C4-2B (cell line): ENCODE measurements around the gene PDGFA.

Experiments used
- ZFX ChIP-seq: fragments of 450-650 bp; IDR thresholded peaks from 2 replicates; pipeline ENCODE4 v1.6.1; 2017
- TF ChIP-seq, protein P1 (sequence below): fragments of 450-650 bp; conservative IDR thresholded peaks from 2 replicates; pipeline ENCODE4 v1.5.1; 2017; ENCODE audit warnings: mild to moderate bottlenecking

DNA sequence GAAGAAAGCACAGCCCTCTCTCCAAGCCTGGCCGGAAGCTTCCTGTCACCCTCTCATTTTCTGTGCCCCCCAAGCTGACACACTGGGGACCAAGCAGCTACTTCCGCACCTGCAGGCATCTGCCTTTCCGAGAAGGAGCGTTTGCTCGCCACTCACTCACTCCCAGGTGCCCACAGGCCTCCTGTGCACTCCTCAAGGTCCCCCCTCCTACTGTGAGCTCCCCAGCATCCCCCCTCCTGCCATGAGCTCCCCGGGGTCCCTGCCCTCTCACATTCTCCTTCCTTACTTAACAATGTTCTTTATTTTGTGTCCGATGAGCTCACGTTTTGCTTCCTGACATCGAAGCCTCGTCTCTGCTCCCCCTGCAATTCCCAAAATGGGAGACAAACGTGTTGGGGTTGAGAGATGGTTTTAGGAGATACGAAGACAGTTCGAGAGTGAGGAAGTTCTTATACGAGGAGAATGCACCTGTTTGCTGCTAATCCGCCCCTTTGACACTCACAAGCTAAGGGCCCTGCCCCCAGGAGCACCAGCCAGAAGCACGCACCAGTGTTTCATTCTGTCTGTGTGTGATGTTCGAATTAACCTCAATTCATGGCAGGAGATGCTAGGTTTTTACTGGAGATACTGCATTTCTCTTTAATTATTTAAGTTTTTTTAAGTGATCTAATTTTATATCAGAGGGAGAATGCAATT lies 70.2 kb downstream of the PDGFA start:
- TF ChIP-seq, protein P1, sequence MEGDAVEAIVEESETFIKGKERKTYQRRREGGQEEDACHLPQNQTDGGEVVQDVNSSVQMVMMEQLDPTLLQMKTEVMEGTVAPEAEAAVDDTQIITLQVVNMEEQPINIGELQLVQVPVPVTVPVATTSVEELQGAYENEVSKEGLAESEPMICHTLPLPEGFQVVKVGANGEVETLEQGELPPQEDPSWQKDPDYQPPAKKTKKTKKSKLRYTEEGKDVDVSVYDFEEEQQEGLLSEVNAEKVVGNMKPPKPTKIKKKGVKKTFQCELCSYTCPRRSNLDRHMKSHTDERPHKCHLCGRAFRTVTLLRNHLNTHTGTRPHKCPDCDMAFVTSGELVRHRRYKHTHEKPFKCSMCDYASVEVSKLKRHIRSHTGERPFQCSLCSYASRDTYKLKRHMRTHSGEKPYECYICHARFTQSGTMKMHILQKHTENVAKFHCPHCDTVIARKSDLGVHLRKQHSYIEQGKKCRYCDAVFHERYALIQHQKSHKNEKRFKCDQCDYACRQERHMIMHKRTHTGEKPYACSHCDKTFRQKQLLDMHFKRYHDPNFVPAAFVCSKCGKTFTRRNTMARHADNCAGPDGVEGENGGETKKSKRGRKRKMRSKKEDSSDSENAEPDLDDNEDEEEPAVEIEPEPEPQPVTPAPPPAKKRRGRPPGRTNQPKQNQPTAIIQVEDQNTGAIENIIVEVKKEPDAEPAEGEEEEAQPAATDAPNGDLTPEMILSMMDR: no peak
- no peak for TF ChIP-seq ZFX
